Naive thymus-derived CD8-positive, alpha-beta T cell (primary cell): Measurements from ENCODE around the gene MX2. TPM values are rescaled to one million over a fixed set of nuclear protein-coding genes. Genes with fewer than 3 reads are reported as not detected.

ENCODE experiments used
- ATAC-seq, 2 donors: fragments of 150-1000 bp; cut with Tn5 transposase in 1 of 2; sonication (Bioruptor Pico), chemical (Tn5 transposase) in 1 of 2; 1 replicate in 1 of 2; 2 replicates in 1 of 2; pipeline ENCODE4 v1.10.0; 2021; ENCODE audit warnings: mild to moderate bottlenecking in 2 of 2, moderate library complexity in 2 of 2
- POLR2A ChIA-PET: fragments of 350-600 bp; sonication (Branson Sonifier 250); formaldehyde crosslinking; loops from one replicate; lab custom pipeline; 2021; ENCODE audit warnings: antibody characterized with exemption; lab: Charles Lee
- DNase-seq, 10 donors: peaks; one replicate each; pipeline versions ENCODE4 v3.0.0 to v3.0.0-alpha.2; 2020 to 2022
- H3K27ac Mint-ChIP-seq, 10 donors: one replicate each; pipeline ENCODE4 v1.8.0; 2020 to 2022; ENCODE audit warnings: mild to moderate bottlenecking in 10 of 10, mixed read lengths in 10 of 10, moderate library complexity in 4 of 10, inconsistent platforms in 1 of 10
- H3K27me3 Mint-ChIP-seq, 5 donors: one replicate each; pipeline ENCODE4 v1.8.0; 2021 to 2022; ENCODE audit warnings: mixed read lengths in 5 of 5
- H3K36me3 Mint-ChIP-seq, 3 donors: one replicate each; pipeline ENCODE4 v1.8.0; 2020 to 2022; ENCODE audit warnings: mixed read lengths in 3 of 3, mild to moderate bottlenecking in 2 of 3, inconsistent platforms in 1 of 3
- H3K4me1 Mint-ChIP-seq, 4 donors: one replicate each; pipeline ENCODE4 v1.8.0; 2021 to 2022; ENCODE audit warnings: mixed read lengths in 4 of 4
- H3K4me3 Mint-ChIP-seq, 10 donors: one replicate each; pipeline ENCODE4 v1.8.0; 2020 to 2022; ENCODE audit warnings: mild to moderate bottlenecking in 10 of 10, mixed read lengths in 10 of 10, moderate library complexity in 6 of 10, inconsistent platforms in 1 of 10
- H3K9me3 Mint-ChIP-seq, 9 donors: one replicate each; pipeline ENCODE4 v1.8.0; 2020 to 2022; ENCODE audit warnings: mixed read lengths in 9 of 9, mild to moderate bottlenecking in 3 of 9, inconsistent platforms in 1 of 9, moderate library complexity in 1 of 9
- polyA plus RNA-seq, 3 donors: library from polyadenylated mRNA; unstranded; fragments of 300-500 nt; fragmentation: Illumina TruSeq; gene quantifications; one replicate each; pipeline ENCODE4 v1.2.3, GENCODE V29; 2021
- total RNA-seq, 8 experiments: library from RNA in 2 of 8; stranded (reverse) in 2 of 8; gene quantifications; one replicate each; pipeline ENCODE4 v1.2.3 and lab custom pipeline; 2021 to 2026

MX2 gene
- total and polyA plus RNA-seq, 5 experiments from 2014 or later = 27.8 to 125 (median 49.6) TPM

- no peak for ATAC-seq
- Mint-ChIP-seq H3K27me3 (no peaks in the 10 kb centered on the region), H3K4me1 (peaks cover 0 to 12% (median 1%) of the 10 kb centered on the region in 4 donors), H3K27ac (peak overlapping the region in 2 of 10 donors; percentile 7 to 34), H3K4me3 (no peak overlapping the region), H3K36me3 (peaks cover 27 to 95% (median 59%) of the 10 kb centered on the region in 3 donors), H3K9me3 (peaks cover 0 to 15% (median 6%) of the 10 kb centered on the region in 9 donors)
- no peak for DNase-seq
- POLR2A ChIA-PET = interaction anchor here (0.6 kb wide), 1 partner anchor 14 kb away, joined by 3 read pairs; no protein-coding TSS in a partner anchor
These were observed 76.7 kb downstream of the MX2 start for GRCh38 chr21:41438425-41439113.

- Mint-ChIP-seq H3K36me3 (peaks cover 26 to 90% (median 55%) of the 10 kb centered on the region in 3 donors), H3K27me3 (no peaks in the 10 kb centered on the region), H3K9me3 (peaks cover 0 to 12% (median 6%) of the 10 kb centered on the region in 9 donors), H3K4me1 (peaks cover 0 to 9% (median under 1%) of the 10 kb centered on the region in 4 donors), H3K4me3 (no peak overlapping the region), H3K27ac (peak overlapping the region in 1 of 10 donors; percentile 43)
- POLR2A ChIA-PET = interaction anchor here (0.6 to 0.8 kb wide), 2 partner anchors 14 to 20 kb away, joined by 3 read pairs; no protein-coding TSS in a partner anchor
- ATAC-seq = no peak
- no peak for DNase-seq
These were observed 77.4 kb downstream of the MX2 start for GRCh38 chr21:41439248-41439647.

GRCh38 chr21:41441546-41441945 lies 79.7 kb downstream of the MX2 start:
- peaks cover 6 to 90% (median 52%) of the 10 kb centered on the region in 3 donors for H3K36me3 Mint-ChIP-seq
- ATAC-seq (no peak), DNase-seq (no peak)
- POLR2A ChIA-PET = no interaction called here
- no peak overlapping the region for H3K4me3 Mint-ChIP-seq
- H3K9me3 Mint-ChIP-seq = no peaks in the 10 kb centered on the region
- H3K4me1 Mint-ChIP-seq = peaks cover 0 to 4% (median under 1%) of the 10 kb centered on the region in 4 donors
- H3K27ac Mint-ChIP-seq = no peak overlapping the region
- no peaks in the 10 kb centered on the region for H3K27me3 Mint-ChIP-seq

- H3K9me3 Mint-ChIP-seq = no peaks in the 10 kb centered on the region
- DNase-seq = no peak
- H3K36me3 Mint-ChIP-seq = peaks cover 6 to 90% (median 57%) of the 10 kb centered on the region in 3 donors
- no peak for ATAC-seq
- H3K27ac Mint-ChIP-seq = peak overlapping the region in 3 of 10 donors; percentile 12 to 30 (median 23)
- peaks cover 0 to 3% (median 0%) of the 10 kb centered on the region in 4 donors for H3K4me1 Mint-ChIP-seq
- no peaks in the 10 kb centered on the region for H3K27me3 Mint-ChIP-seq
- no peak overlapping the region for H3K4me3 Mint-ChIP-seq
- POLR2A ChIA-PET = no interaction called here
These were observed 80.8 kb downstream of the MX2 start for GRCh38 chr21:41442481-41443186.

GRCh38 chr21:41443562-41443961 lies 81.7 kb downstream of the MX2 start:
- no peaks in the 10 kb centered on the region for H3K4me1 Mint-ChIP-seq
- POLR2A ChIA-PET = no interaction called here

GRCh38 chr21:41444703-41445464 lies 83.1 kb downstream of the MX2 start:
- H3K27me3 Mint-ChIP-seq = no peaks in the 10 kb centered on the region
- H3K9me3 Mint-ChIP-seq = no peaks in the 10 kb centered on the region
- DNase-seq = no peak
- peak overlapping the region in 4 of 10 donors; percentile 9 to 77 (median 41) for H3K27ac Mint-ChIP-seq
- no peak overlapping the region for H3K4me3 Mint-ChIP-seq
- POLR2A ChIA-PET = interaction anchor here (0.6 kb wide), 1 partner anchor 52 kb away, joined by 5 read pairs; no protein-coding TSS in a partner anchor
- ATAC-seq = no peak
- no peaks in the 10 kb centered on the region for H3K4me1 Mint-ChIP-seq
- H3K36me3 Mint-ChIP-seq = peaks cover 6 to 91% (median 59%) of the 10 kb centered on the region in 3 donors

More at GRCh38 chr21:41443562-41443961, 81.7 kb downstream of the MX2 start:
- ATAC-seq (no peak), DNase-seq (no peak)
- Mint-ChIP-seq H3K9me3 (no peaks in the 10 kb centered on the region), H3K27ac (peak overlapping the region in 1 of 10 donors; percentile 81), H3K27me3 (no peaks in the 10 kb centered on the region), H3K36me3 (peaks cover 6 to 90% (median 56%) of the 10 kb centered on the region in 3 donors), H3K4me3 (no peak overlapping the region)

- peak overlapping the region in 4 of 10 donors; percentile 9 to 77 (median 59) for H3K27ac Mint-ChIP-seq
- no peaks in the 10 kb centered on the region for H3K27me3 Mint-ChIP-seq
- POLR2A ChIA-PET = no interaction called here
- H3K9me3 Mint-ChIP-seq = no peaks in the 10 kb centered on the region
- H3K4me3 Mint-ChIP-seq = no peak overlapping the region
- no peak for ATAC-seq
- peaks cover 6 to 92% (median 54%) of the 10 kb centered on the region in 3 donors for H3K36me3 Mint-ChIP-seq
- H3K4me1 Mint-ChIP-seq = no peaks in the 10 kb centered on the region
- no peak for DNase-seq
These were observed 83.6 kb downstream of the MX2 start for GRCh38 chr21:41445465-41445862.

- POLR2A ChIA-PET = no interaction called here
- ATAC-seq = no peak
- Mint-ChIP-seq H3K36me3 (peaks cover 6 to 92% (median 55%) of the 10 kb centered on the region in 3 donors), H3K4me3 (no peak overlapping the region), H3K27me3 (no peaks in the 10 kb centered on the region), H3K9me3 (no peaks in the 10 kb centered on the region), H3K27ac (peak overlapping the region in 2 of 10 donors; percentile 0 to 38), H3K4me1 (no peaks in the 10 kb centered on the region)
- DNase-seq = no peak
These were observed 84.8 kb downstream of the MX2 start for GRCh38 chr21:41446586-41446985.

- Mint-ChIP-seq H3K36me3 (peaks cover 6 to 92% (median 52%) of the 10 kb centered on the region in 3 donors), H3K4me1 (no peaks in the 10 kb centered on the region), H3K27ac (peak overlapping the region in 4 of 10 donors; percentile 17 to 72 (median 35)), H3K27me3 (no peaks in the 10 kb centered on the region), H3K9me3 (no peaks in the 10 kb centered on the region), H3K4me3 (no peak overlapping the region)
- POLR2A ChIA-PET = no interaction called here
- ATAC-seq (no peak), DNase-seq (no peak)
These were observed 85.5 kb downstream of the MX2 start for GRCh38 chr21:41447356-41447755.

GRCh38 chr21:41449613-41450012 lies 87.8 kb downstream of the MX2 start:
- Mint-ChIP-seq H3K27me3 (no peaks in the 10 kb centered on the region), H3K9me3 (no peaks in the 10 kb centered on the region), H3K4me1 (peaks cover 0 to 2% (median 0%) of the 10 kb centered on the region in 4 donors), H3K27ac (no peak overlapping the region), H3K36me3 (peaks cover 0 to 93% (median 44%) of the 10 kb centered on the region in 3 donors), H3K4me3 (no peak overlapping the region)
- no peak for DNase-seq
- POLR2A ChIA-PET = no interaction called here
- no peak for ATAC-seq

GRCh38 chr21:41451753-41452676 lies 90.2 kb downstream of the MX2 start:
- peak overlapping the region in 4 of 10 donors; percentile 13 to 71 (median 30) for H3K27ac Mint-ChIP-seq
- DNase-seq = no peak
- H3K4me1 Mint-ChIP-seq = peaks cover 0 to 2% (median 0%) of the 10 kb centered on the region in 4 donors
- H3K9me3 Mint-ChIP-seq = no peaks in the 10 kb centered on the region
- POLR2A ChIA-PET = no interaction called here
- H3K36me3 Mint-ChIP-seq = peaks cover 0 to 89% (median 25%) of the 10 kb centered on the region in 3 donors
- ATAC-seq = no peak
- no peak overlapping the region for H3K4me3 Mint-ChIP-seq
- no peaks in the 10 kb centered on the region for H3K27me3 Mint-ChIP-seq
